A673 (cell line): ENCODE results near the gene HSPB1.

ENCODE experiments used
- EZH2 ChIP-seq: fragments of 200-600 bp; sonication (generic); IDR thresholded peaks from 2 replicates; pipeline ENCODE4 v1.6.1; 2017; ENCODE audit warnings: borderline replicate concordance, low read depth, mild to moderate bottlenecking, mixed read lengths, antibody characterized with exemption, low read length; ENCODE audit not compliant: poor library complexity, severe bottlenecking
- TF ChIP-seq, protein P1 (sequence below): fragments of 300-800, 200-600 bp; sonication (generic); conservative IDR thresholded peaks from 2 replicates; pipeline ENCODE4 v1.5.1; 2017; ENCODE audit warnings: low read depth, mild to moderate bottlenecking, antibody characterized with exemption, low read length, moderate library complexity, mixed read lengths

DNA sequence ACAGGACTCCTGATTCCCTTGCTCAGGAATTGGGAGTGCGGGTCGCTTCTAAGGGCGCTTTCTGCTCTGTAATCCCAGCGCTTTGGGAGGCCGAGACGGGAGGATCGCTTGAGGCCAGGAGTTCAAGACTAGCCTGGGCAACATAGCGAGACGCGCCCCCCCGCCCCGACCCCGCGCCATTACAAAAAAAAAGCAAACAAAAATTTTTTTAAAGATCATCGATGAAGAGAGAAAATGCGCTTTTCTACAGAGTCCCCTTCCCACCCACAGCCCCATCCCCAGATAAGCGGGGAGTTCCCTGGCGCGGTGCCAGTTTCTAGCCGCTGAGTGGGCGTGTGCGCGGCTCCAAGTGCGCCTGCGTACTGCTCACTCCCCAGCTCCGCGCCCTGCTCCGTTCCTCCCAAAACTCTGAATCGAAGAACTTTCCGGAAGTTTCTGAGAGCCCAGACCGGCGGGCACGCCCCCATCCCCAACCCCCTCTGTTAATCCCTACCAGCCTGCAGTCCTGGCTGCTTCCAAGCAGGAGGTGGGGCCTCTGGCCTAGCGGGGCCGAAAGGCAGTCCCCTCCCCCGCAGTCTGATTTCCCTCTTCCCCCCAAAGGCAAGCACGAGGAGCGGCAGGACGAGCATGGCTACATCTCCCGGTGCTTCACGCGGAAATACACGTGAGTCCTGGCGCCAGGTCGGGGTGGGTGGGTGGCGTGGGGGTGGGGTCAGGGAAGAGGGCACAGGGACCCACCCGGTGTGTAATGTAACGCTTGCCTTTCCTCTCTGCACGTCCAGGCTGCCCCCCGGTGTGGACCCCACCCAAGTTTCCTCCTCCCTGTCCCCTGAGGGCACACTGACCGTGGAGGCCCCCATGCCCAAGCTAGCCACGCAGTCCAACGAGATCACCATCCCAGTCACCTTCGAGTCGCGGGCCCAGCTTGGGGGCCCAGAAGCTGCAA is 1.0 kb downstream of the HSPB1 start:
- TF ChIP-seq, protein P1, sequence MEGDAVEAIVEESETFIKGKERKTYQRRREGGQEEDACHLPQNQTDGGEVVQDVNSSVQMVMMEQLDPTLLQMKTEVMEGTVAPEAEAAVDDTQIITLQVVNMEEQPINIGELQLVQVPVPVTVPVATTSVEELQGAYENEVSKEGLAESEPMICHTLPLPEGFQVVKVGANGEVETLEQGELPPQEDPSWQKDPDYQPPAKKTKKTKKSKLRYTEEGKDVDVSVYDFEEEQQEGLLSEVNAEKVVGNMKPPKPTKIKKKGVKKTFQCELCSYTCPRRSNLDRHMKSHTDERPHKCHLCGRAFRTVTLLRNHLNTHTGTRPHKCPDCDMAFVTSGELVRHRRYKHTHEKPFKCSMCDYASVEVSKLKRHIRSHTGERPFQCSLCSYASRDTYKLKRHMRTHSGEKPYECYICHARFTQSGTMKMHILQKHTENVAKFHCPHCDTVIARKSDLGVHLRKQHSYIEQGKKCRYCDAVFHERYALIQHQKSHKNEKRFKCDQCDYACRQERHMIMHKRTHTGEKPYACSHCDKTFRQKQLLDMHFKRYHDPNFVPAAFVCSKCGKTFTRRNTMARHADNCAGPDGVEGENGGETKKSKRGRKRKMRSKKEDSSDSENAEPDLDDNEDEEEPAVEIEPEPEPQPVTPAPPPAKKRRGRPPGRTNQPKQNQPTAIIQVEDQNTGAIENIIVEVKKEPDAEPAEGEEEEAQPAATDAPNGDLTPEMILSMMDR, result no peak
- no peak for TF ChIP-seq EZH2
